Naive B cell (primary cell): ENCODE data around the gene ATP2B2. TPM values are rescaled to one million over a fixed set of nuclear protein-coding genes. Genes with fewer than 3 reads are reported as not detected.
A peak's percentile ranks its signal among the peaks of the same experiment; 100 is the strongest.

Experiments
- ATAC-seq, 2 donors: fragments of 150-1000 bp; cut with Tn5 transposase; 2 replicates each; pipeline ENCODE4 v1.10.0; 2021; ENCODE audit warnings: low read depth in 2 of 2, mild to moderate bottlenecking in 2 of 2, moderate library complexity in 2 of 2
- DNase-seq: peaks from one replicate; pipeline ENCODE4 v3.0.0; 2022
- H3K27ac Mint-ChIP-seq, 6 donors: one replicate each; pipeline ENCODE4 v1.8.0; 2020 to 2022; ENCODE audit warnings: mild to moderate bottlenecking in 6 of 6, mixed read lengths in 6 of 6, moderate library complexity in 5 of 6, inconsistent platforms in 2 of 6
- H3K27me3 Mint-ChIP-seq, 3 donors: one replicate each; pipeline ENCODE4 v1.8.0; 2021 to 2022; ENCODE audit warnings: mixed read lengths in 3 of 3, mild to moderate bottlenecking in 1 of 3
- H3K36me3 Mint-ChIP-seq, 2 donors: one replicate each; pipeline ENCODE4 v1.8.0; 2020 to 2022; ENCODE audit warnings: mixed read lengths in 2 of 2, inconsistent platforms in 1 of 2, mild to moderate bottlenecking in 1 of 2
- H3K4me1 Mint-ChIP-seq, 3 donors: one replicate each; pipeline ENCODE4 v1.8.0; 2020 to 2022; ENCODE audit warnings: mixed read lengths in 3 of 3, inconsistent platforms in 1 of 3, mild to moderate bottlenecking in 1 of 3, moderate library complexity in 1 of 3
- H3K4me3 Mint-ChIP-seq, 8 donors: one replicate each; pipeline ENCODE4 v1.8.0; 2020 to 2022; ENCODE audit warnings: mild to moderate bottlenecking in 8 of 8, mixed read lengths in 8 of 8, moderate library complexity in 8 of 8, inconsistent platforms in 2 of 8
- H3K9me3 Mint-ChIP-seq, 7 donors: one replicate each; pipeline ENCODE4 v1.8.0; 2020 to 2022; ENCODE audit warnings: mixed read lengths in 7 of 7, mild to moderate bottlenecking in 5 of 7, inconsistent platforms in 2 of 7, moderate library complexity in 1 of 7
- polyA plus RNA-seq, 6 donors: library from polyadenylated mRNA; unstranded; fragments of 300-500 nt; fragmentation: Illumina TruSeq; gene quantifications; one replicate each; pipeline ENCODE4 v1.2.3, GENCODE V29; 2021; ENCODE audit warnings: low read depth in 6 of 6

The ATP2B2 gene
- polyA plus RNA-seq, 6 donors from 2014 or later, result 0.06 TPM; not detected in 5

DNA sequence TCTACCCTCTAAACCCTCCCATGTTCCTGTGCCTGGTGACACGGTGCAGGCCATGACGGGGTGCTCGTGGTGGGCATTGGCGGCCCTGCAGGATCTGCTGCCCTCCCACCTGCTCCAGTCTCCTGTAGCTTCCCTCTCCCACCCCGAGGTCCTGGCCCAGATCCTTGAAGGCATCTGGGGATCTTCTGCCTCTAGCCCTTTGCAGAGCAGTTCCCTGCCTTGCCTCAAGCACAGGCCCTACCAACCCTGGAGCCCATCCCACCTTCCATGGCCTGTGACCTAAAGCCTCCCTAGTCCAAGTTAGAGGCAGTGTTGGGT, 157.0 kb downstream of the ATP2B2 start:
- H3K36me3 Mint-ChIP-seq, result no peaks in the 10 kb centered on the region
- DNase-seq (no peak), ATAC-seq (no peak)
- H3K27me3 Mint-ChIP-seq, result peaks cover 0 to 9% (median 8%) of the 10 kb centered on the region in 3 donors
- peak overlapping the region in 1 of 8 donors; percentile 41 for H3K4me3 Mint-ChIP-seq
- H3K4me1 Mint-ChIP-seq, result peaks cover 15 to 24% (median 18%) of the 10 kb centered on the region in 3 donors
- H3K9me3 Mint-ChIP-seq, result peaks cover 0 to 1% (median 0%) of the 10 kb centered on the region in 7 donors
- peak overlapping the region in 1 of 6 donors; percentile 66 for H3K27ac Mint-ChIP-seq

DNA sequence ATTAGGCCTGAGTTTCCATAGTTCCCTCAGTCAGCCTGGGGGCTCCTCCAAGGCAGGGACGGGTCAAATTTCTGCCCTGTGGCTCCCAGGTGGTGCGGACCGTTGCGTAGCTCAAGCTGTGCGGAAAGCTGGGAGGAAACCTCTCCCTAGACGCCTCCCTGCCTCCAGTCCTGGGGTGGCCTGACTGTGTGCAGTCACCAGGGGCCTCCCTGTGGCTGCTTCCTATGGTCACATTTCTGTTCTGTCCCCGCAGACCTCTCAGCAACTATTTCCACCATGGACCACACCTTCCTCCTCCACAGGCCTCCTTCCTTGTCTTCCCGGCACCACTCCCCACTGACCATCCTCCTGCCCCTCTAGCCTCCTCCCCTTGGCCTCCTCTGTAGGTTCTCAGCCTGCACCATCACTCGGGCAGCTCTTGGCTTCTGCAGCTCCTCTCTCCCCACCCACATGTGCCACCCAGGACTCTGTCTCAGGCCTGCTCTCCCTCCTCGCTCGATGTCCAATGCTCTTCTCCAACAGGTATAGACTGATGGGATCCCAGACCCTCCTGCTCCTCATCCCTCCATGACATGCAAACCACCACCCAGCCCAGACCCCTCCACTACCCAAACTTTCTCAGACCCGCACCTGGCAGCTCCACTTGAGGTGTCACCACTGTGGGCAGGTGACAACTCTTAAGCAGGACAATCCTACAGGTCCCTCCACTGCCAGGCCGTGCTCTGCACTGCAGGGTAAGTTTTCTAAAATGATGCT, 157.6 kb downstream of the ATP2B2 start:
- H3K27ac Mint-ChIP-seq, result peak overlapping the region in 3 of 6 donors; percentile 4 to 66 (median 66)
- H3K4me1 Mint-ChIP-seq, result peaks cover 10 to 19% (median 12%) of the 10 kb centered on the region in 3 donors
- H3K9me3 Mint-ChIP-seq, result peaks cover 0 to 1% (median 0%) of the 10 kb centered on the region in 7 donors
- H3K4me3 Mint-ChIP-seq, result no peak overlapping the region
- H3K36me3 Mint-ChIP-seq, result no peaks in the 10 kb centered on the region
- peaks cover 0 to 9% (median 8%) of the 10 kb centered on the region in 3 donors for H3K27me3 Mint-ChIP-seq
- ATAC-seq (no peak), DNase-seq (no peak)

DNA sequence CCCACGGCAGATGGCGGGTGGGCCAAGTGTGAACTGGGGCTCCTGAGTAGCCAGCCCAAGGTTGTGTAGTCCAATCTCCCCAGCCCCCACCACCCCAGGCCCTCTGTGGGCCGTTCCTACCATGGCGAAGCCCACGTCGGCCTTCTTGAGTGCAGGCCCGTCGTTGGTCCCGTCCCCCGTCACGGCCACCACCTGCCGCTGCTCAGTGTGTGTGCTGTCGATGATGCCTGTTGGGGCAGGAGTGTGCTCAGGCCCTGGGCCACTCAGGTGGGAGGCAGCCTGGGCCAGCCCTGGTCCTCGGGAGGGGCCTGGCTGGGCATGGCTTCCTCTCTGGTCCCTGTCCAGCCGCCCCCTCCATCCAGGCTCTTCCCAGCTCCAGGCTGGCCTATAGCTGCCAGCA, 159.5 kb downstream of the ATP2B2 start:
- no peak for DNase-seq
- peaks cover 0 to 1% (median 0%) of the 10 kb centered on the region in 7 donors for H3K9me3 Mint-ChIP-seq
- peaks cover 4 to 6% (median 5%) of the 10 kb centered on the region in 3 donors for H3K4me1 Mint-ChIP-seq
- peaks cover 0 to 9% (median 8%) of the 10 kb centered on the region in 3 donors for H3K27me3 Mint-ChIP-seq
- no peak for ATAC-seq
- H3K36me3 Mint-ChIP-seq, result no peaks in the 10 kb centered on the region
- H3K4me3 Mint-ChIP-seq, result no peak overlapping the region
- H3K27ac Mint-ChIP-seq, result no peak overlapping the region

DNA sequence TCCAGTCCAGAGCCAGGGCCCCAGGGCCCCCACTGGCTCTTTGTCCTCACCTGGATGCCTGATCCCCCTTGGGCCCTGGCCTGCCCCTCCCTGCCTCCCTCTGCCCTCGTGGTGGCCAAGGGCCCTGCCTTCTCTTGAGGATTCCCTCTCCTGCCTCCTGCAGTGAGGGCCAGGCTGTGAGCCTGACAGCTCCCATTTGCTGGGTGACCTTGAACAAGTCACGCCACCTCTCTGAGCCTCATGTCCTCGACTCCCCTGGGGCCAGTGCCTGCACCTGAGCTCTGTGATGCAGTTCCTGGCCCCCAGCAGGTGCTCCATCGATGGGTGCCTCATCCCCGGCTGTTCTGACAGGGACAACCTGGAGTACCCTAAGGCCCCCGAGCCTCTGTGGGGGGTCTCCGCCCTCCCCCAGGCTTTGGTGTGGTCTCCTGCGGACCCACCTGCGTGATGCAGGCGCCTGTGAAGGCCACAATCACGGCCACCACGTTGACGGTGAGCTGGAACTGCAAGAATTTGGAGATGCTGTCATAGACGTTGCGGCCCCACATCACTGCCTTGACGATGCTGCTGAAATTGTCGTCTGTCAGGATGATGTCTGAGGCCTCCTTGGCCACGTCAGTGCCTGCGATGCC, 160.3 kb downstream of the ATP2B2 start:
- Mint-ChIP-seq H3K4me1 (peaks cover 4 to 6% (median 5%) of the 10 kb centered on the region in 3 donors), H3K27ac (no peak overlapping the region), H3K36me3 (no peaks in the 10 kb centered on the region), H3K4me3 (no peak overlapping the region), H3K27me3 (peaks cover 0 to 9% (median 8%) of the 10 kb centered on the region in 3 donors), H3K9me3 (peaks cover 0 to 1% (median 0%) of the 10 kb centered on the region in 7 donors)
- no peak for ATAC-seq
- DNase-seq, result no peak

DNA sequence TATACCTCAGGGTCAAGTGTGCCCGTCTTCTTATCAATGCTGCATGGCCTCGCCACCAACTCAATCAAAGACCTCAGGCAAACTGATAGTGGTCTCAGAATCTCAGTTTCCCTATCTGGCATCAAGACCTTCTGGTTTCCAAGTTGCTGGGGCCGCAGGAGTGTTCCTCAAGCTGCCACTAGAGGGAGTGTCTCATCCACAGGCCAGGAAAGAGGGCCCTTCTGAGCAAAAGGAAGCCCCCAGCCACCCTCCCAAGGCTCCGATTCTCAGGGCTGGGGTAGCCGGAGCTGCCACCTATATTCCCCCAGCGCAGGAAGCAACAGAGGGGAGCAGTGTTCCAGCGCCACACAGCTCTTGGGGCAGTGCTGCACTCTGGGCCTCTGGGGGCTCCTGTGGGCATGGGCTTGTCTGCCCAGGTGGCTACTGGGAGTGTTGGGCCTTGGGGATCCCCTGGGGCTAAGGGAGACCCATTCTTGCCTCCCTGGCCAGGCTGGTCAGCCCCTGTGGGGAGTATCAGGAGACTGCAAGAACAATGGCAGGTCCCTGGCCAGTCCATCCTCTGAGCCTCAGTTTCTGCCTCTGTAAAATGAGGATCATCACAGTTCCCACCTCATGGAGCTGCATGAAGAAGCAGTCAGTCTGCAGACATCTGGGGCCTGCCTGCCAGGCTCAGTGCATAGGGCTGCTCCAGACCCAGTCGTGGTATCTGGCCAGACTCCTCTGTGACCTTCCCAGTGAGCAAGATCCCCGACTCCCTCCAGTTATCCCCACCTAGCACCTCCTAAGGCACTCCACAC, 161.0 kb downstream of the ATP2B2 start:
- Mint-ChIP-seq H3K4me1 (peaks cover 4 to 6% (median 5%) of the 10 kb centered on the region in 3 donors), H3K4me3 (no peak overlapping the region), H3K27me3 (peaks cover 0 to 9% (median 8%) of the 10 kb centered on the region in 3 donors), H3K9me3 (peaks cover 0 to 1% (median 0%) of the 10 kb centered on the region in 7 donors), H3K36me3 (no peaks in the 10 kb centered on the region), H3K27ac (no peak overlapping the region)
- ATAC-seq (peak; percentile 28 to 64), DNase-seq (peak; percentile 48)

DNA sequence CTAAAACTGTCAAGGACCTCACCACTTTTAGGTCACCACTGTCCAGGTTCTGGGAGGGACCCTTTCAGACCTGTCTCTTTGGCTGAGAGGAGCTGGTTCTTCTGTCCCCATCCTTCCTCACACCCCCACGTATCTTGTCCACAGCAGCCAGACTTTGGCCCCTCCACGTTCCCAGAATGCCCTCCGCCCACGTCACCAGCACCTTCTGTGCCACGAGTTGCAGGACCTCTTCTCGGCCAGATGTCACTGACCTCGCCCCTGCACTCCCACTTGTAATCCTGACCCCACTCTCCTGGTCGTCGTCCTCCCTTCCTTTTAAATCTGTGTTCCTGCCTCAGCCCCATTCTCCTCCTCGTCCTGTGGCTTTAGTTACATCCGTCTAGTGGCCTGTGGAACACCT, 161.9 kb downstream of the ATP2B2 start:
- no peaks in the 10 kb centered on the region for H3K36me3 Mint-ChIP-seq
- ATAC-seq (no peak), DNase-seq (no peak)
- peaks cover 0 to 1% (median 0%) of the 10 kb centered on the region in 7 donors for H3K9me3 Mint-ChIP-seq
- H3K27ac Mint-ChIP-seq, result peak overlapping the region in 3 of 6 donors; percentile 26 to 78 (median 49)
- H3K4me3 Mint-ChIP-seq, result peak overlapping the region in 1 of 8 donors; percentile 81
- peaks cover 4 to 6% (median 5%) of the 10 kb centered on the region in 3 donors for H3K4me1 Mint-ChIP-seq
- peaks cover 0 to 9% (median 8%) of the 10 kb centered on the region in 3 donors for H3K27me3 Mint-ChIP-seq

DNA sequence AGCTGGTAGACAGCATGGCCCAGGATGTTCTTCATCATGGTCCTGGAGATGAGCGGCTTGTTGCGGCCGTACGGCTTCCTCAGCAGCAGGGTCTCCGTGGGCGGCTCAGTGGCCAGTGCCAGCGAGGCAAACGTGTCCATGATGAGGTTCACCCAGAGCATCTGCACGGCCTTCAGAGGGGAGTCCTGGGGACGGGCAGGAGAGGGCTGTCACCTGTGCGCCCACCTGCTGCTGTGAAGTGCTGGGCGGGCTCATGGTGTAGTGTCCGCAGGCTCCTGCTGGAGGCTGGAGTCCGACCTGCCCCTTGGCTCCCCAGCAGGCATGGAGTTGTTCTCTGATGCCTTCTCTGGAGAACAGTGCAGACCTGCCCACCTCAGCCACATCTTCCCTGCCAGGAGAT, 162.6 kb downstream of the ATP2B2 start:
- Mint-ChIP-seq H3K9me3 (peaks cover 0 to 1% (median 0%) of the 10 kb centered on the region in 7 donors), H3K36me3 (no peaks in the 10 kb centered on the region), H3K27ac (no peak overlapping the region), H3K4me1 (peaks cover 5 to 8% (median 7%) of the 10 kb centered on the region in 3 donors), H3K4me3 (no peak overlapping the region), H3K27me3 (peaks cover 0 to 9% (median 8%) of the 10 kb centered on the region in 3 donors)
- DNase-seq, result no peak
- no peak for ATAC-seq

DNA sequence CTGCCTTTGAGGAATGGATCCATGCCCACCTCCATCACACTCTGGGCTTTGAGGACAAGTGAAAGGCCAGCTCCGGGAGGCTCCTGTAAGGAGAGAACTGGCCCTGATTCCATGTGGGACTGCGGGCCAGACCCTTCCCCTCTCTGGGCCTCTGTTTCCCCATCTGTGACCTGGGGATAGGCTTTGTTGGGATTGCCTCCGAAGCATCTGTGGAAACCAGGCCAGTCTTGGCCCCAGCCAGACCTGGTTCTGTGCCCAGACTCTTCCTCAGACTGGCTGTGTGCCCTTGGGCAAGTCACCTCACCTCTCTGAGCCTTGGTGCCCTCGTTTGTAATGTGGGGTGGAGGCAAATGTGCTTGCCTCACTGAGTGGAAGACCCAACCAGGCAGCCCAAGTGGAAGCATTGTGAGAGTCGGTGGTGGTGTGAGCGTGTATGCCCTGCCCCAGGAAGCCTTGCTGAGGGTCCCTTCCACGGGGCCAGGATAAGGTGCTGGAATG, 163.4 kb downstream of the ATP2B2 start:
- DNase-seq, result no peak
- peaks cover 5 to 8% (median 6%) of the 10 kb centered on the region in 3 donors for H3K4me1 Mint-ChIP-seq
- H3K27ac Mint-ChIP-seq, result peak overlapping the region in 2 of 6 donors; percentile 62 to 84
- ATAC-seq, result no peak
- H3K27me3 Mint-ChIP-seq, result peaks cover 0 to 9% (median 8%) of the 10 kb centered on the region in 3 donors
- H3K36me3 Mint-ChIP-seq, result no peaks in the 10 kb centered on the region
- no peak overlapping the region for H3K4me3 Mint-ChIP-seq
- H3K9me3 Mint-ChIP-seq, result peaks cover 0 to 1% (median 0%) of the 10 kb centered on the region in 7 donors

DNA sequence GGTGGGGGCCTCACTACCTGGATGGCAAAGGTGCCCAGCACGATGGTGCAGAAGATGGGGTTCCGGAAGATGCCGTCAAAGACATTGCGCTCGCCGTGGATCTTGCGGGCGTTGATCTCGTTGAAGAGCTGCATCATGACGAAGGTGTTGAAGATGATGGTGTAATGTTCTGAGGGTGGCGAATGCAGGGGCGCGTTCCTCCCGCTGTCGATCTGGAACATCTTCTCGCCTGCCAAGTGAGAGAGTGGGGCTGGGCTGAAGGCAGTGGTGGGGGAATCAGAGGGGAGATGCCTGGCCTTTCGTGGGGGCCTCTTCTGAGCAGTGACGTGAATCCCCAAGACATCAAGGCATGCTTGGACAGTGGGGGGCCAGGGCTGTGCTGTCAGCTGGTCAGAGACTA, 164.9 kb downstream of the ATP2B2 start:
- H3K27me3 Mint-ChIP-seq, result peaks cover 0 to 9% (median 8%) of the 10 kb centered on the region in 3 donors
- peaks cover 5 to 13% (median 6%) of the 10 kb centered on the region in 3 donors for H3K4me1 Mint-ChIP-seq
- H3K4me3 Mint-ChIP-seq, result peak overlapping the region in 2 of 8 donors; percentile 16 to 59
- H3K27ac Mint-ChIP-seq, result no peak overlapping the region
- DNase-seq (no peak), ATAC-seq (no peak)
- no peaks in the 10 kb centered on the region for H3K36me3 Mint-ChIP-seq
- H3K9me3 Mint-ChIP-seq, result peaks cover 0 to 1% (median 0%) of the 10 kb centered on the region in 7 donors

DNA sequence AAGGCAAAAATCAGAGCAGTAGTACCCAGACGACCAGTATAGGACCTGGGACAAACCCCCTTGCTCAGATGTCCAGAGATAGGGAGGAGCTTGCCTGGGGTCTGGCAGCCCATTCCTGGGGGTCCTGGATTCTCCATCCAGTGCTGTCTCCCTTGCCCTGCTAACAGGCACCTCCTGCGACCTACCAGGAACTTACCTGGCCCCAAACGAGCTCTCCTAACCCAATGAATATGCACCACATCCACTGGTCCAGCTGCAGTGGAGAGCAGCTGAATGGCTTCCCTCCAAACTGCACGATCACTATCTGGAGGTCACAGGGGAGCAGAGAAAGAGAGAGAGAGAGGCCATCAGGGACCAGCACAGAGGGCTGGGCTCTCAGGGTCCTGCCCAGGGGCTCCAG, 165.3 kb downstream of the ATP2B2 start:
- Mint-ChIP-seq H3K9me3 (peaks cover 0 to 1% (median 0%) of the 10 kb centered on the region in 7 donors), H3K36me3 (no peaks in the 10 kb centered on the region), H3K4me3 (no peak overlapping the region), H3K4me1 (peaks cover 7 to 14% (median 8%) of the 10 kb centered on the region in 3 donors), H3K27ac (no peak overlapping the region), H3K27me3 (peaks cover 0 to 9% (median 8%) of the 10 kb centered on the region in 3 donors)
- ATAC-seq (no peak), DNase-seq (no peak)

DNA sequence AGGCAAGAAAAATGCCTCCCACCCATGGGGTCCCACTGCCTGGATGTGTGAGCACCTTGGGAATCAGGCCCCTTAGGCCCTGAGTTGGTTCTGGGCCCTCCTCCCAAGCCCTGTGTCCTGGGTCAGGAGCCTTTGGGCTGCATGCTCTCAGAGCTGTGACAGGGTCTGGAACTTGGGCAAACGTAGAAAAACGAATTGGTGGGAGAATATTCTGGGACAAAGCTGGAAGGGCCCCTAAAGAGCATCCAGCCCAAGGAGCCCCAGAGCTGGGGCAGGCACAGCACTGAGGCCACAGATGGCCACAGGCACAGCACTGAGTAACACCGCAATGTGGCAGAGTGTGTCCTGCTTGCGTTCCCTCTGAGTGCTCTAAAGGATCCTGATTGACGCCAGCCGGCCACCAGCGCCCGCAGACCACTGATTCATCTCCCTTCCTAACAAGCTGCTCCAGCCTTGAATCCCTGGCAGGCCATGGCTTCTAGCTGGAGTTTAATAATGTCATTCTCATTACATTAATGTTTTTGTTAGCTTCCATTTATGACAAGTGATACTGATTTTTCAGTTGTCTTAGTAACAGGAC, 165.9 kb downstream of the ATP2B2 start:
- no peak for ATAC-seq
- H3K27me3 Mint-ChIP-seq, result peaks cover 0 to 9% (median 8%) of the 10 kb centered on the region in 3 donors
- no peak for DNase-seq
- no peak overlapping the region for H3K27ac Mint-ChIP-seq
- H3K4me1 Mint-ChIP-seq, result peaks cover 13 to 18% (median 14%) of the 10 kb centered on the region in 3 donors
- H3K36me3 Mint-ChIP-seq, result no peaks in the 10 kb centered on the region
- H3K4me3 Mint-ChIP-seq, result no peak overlapping the region
- H3K9me3 Mint-ChIP-seq, result peaks cover 0 to 1% (median 0%) of the 10 kb centered on the region in 7 donors

DNA sequence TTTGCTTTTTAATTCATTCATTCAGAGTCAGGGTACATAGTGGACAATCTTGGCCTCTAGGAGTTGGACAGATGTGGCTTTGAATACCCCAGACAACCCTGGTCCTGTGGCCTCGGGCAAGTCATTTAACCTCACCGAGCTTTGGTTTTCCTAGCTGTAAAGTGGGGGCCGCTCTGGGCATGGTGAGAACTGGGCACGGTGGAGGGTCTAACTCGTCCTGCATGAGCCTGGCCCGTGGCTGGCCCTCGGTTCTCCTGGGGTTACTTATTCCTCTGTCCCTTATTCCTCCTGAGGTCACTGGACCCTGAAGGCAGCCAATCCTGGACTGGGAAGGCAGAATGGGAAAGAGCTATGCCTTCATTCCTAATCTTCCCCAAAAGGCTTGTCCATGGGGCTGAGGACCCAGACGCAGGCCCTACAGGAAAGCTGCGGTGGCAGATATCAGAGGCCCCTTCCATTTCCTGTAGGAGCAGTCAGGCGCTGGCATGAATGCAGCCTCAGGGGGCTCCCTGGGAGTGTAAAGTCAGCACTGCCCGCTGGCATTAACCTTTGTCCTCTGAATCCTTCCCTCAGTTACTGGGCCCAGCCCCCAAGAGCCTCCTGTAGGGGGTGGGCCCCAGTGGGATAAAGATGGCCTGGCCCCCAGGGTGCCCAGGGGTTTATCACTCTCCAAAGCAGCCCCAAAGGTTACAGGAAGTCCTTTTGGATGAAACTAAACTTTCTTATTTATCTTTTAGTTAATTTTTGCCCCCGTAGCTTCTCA, 166.6 kb downstream of the ATP2B2 start:
- Mint-ChIP-seq H3K4me3 (no peak overlapping the region), H3K9me3 (peaks cover 0 to 1% (median 0%) of the 10 kb centered on the region in 7 donors), H3K36me3 (no peaks in the 10 kb centered on the region), H3K27ac (peak overlapping the region in 1 of 6 donors; percentile 47), H3K4me1 (peaks cover 8 to 18% (median 14%) of the 10 kb centered on the region in 3 donors), H3K27me3 (peaks cover 0 to 5% (median 4%) of the 10 kb centered on the region in 3 donors)
- DNase-seq (no peak), ATAC-seq (no peak)
